Stimulated activated CD8-positive, alpha-beta memory T cell treated with anti-CD3 and anti-CD28 coated beads, Interleukin-12 subunit alpha, Interleukin-12 subunit beta, amount 100 ng/mL, for 24 hours (primary cell): ENCODE data around the gene RSRC1.

Source experiments
- DNase-seq: peaks from one replicate; pipeline ENCODE4 v3.0.0-alpha.2; 2020; ENCODE audit errors: extremely low read depth

RSRC1 gene

DNA sequence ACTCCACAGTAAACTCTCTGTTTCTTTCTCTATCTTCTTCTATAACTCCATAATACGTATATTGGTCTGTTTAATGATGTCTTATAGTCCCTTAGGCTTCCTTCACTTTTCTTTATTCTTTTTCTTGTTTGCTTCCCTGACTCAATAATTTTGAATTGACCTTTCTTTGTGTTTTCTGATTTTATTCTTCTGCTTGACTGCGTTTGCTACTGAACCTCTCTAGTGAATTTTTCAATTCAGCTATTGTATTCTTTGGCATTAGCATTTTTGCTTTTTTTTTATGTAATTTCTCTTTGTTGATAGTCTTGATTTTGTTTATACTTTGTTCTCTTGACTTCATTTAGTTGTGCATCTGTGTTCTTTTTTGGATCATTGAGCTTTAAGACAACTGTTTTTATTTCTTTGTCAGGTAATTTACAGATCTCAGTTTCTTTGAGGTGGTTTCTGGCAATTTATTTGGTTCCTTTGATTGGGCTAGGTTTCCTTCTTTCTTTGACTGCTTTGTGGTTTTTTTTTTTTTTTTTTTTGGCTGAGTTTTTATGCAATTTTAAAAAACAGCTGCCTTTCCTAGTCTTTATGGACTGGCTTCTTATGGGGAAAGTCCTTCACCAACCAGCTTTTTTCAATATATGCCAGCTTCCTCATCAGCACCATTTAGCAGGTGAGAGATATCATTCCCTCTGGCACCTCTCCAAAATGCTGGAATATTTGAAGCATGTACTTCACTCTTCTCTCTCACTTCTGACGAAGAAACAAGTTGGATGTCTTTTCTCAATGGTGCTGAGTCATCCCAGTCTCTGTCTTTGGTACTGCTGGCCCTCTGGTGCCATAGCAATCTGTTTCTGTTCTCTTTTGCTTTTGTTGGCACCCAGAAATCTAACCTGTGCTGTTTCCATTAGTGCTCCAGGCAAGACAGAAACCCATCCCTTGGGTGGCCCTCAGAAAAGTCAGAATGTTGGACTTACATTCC is 17.6 kb downstream of the RSRC1 start:
- DNase-seq, result no peak

DNA sequence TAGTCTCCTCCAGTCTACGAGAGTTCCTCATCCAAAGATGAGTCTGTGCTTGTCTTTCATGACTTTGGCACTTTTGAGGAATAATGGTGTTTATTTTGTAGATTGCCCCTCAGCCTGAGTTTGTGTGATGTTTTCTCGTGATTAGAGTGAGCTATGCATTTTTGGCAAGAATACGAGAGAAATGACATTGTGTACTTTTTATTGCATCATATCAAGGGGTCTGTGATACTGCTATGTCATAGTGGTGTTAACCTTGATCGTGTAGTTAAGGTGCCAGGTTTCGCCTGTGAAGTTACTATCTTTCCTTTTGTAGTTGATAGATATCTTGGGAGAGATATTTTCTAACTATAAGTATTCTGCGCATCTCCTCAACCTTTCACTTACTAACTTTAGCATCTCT is 18.9 kb downstream of the RSRC1 start:
- DNase-seq, result no peak

DNA sequence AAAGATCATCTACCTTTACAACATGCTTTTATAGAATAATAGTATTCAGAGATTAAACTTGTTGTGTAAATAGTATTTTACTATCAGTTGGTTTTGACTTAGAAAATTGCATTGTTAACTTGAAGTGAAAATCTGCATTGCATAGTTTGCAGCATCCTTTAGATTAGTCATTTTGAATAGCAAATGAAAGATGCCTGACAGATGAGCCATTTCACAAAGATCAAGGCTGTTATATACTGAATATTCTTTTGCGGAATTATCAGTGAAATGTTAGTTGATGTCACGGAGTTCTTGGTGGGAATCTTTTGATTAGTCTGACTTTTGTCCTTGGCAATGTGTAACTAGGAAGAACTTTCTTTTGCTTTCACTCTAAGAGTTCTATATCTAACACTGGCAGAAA is 24.5 kb downstream of the RSRC1 start:
- DNase-seq, result no peak

DNA sequence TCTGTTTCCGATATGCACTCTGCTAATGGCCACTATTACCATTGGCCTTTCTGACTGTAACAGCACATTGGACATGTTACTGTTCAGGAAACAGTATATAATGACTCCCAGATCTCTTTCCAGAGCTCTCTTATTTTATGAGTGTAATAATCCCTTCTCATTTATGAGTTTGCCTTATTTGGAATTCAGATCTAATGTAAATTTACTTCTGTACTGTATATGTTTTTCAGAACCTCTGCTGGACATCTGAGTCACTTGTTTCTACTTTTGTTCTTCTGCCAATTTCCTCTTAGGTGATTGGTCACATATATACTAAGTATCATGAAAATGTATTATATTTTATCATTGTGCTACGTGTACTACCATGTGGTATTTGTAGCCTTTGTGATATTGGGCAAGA is 30.5 kb downstream of the RSRC1 start:
- DNase-seq, result no peak

DNA sequence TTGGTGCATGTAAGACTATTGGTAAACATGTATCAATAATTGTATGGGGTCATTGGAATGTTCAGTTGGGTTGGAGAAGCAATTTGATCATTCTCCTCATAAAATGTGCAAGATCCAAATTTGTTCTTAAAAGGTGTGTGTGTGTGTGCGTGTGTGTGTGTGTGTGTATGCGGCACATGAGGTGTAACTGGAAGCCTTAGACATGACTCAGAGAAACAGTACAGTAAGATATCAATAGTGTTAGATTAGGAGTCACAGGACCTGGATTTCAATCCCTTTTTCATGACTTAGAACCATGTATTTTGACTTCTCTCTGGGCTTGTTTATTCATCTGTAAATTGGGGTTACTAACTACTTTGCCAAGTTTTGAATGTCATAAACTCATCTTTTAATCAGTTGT is 38.3 kb downstream of the RSRC1 start:
- no peak for DNase-seq

DNA sequence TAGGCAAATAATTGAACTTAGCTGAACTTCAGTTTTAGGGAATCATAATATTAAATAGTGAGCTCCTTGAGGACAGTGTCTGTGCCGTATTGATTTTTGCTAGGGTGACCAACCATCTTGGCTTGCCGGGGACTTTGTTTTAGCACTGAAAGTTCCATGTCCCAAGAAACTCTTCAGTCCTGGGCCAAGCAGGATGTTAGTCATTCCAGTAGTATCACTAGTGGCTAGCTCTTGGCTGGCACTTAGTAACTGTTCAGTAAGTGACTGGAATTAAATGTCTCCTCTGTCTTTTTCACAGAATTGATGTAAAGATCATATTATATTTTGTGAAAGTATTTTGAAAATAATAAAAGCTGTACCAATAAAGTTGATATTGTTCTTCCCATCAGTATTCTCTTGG is 42.3 kb downstream of the RSRC1 start:
- DNase-seq, result no peak

DNA sequence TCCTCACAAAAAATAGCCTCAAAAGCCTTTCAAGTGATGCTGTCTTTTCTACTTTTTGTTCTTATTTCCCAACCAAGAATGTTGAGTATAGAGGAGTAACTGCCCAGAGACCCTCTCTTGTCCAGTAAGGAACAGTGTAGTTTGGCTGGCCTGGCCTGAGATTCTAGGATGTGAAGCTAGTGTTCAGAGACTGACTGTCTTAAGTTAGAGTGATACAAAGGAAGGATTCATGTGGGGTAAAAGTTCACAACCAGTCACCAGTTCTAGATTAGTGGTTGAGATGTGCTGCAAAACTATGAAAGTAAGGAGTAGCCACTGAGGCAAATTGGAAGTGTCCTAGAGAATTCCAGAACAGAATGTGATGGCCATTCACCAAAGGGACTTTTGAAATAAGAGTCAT is 49.1 kb downstream of the RSRC1 start:
- DNase-seq, result no peak

DNA sequence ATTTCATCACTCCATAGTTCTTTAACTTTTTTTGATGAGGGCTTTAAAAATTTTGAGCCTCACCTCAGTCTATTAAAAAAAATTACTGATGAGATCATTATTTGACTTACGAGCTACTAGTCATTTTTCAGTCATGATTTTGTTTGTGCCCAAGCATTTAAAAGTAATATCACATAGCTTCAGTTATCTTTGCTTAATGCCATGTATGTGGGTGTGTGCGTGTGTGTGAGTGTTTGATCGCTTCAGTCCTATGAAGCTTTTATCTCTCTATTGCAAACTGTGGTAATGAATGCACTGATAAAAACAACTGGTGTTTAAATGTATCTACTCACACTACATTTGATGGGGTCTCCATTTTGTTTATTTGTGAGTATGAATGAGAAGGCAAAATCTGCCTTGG is 49.8 kb downstream of the RSRC1 start:
- no peak for DNase-seq

DNA sequence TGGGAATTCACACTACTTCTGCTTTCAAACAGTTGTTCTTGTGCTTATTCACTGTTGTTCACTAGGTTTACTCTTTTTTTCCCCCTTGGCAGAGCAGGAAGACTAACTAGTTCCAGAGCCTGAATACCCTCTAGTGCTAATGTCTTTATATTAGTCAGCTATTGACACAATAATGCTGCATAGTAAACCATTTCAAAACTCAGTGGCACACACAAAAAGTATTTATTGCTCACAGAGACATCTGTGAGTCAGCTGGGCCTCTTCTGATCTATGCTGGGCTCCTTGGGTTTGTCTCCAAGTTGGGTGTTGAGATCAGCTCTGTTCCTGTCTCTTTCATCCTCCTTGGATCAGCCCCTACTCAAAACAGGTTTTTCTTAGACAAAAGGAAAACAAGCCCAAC is 51.1 kb downstream of the RSRC1 start:
- DNase-seq, result no peak

DNA sequence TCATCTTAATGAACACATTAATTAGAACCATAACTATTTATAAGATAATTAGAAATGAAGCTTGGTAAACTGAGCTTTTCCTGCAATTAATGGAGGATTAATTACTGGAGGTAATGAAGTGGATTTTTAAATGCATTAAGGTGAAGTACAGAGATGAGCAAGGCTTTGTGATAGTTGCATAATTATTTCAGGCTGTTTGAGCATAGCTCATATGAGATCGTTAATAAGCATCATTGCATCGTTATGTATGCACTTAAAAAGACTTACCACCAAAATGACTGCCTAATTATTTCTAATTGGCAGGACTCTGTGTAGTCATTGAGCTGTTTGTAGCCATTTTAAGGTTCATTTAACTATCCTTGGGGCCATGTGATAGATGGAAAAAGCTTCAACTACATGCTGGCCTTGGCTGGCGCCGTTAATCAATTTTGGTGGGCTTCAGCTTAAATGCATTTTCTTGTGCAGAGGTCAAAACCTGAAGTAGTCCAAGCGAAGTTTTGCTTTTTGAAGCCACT is 55.3 kb downstream of the RSRC1 start:
- no peak for DNase-seq

DNA sequence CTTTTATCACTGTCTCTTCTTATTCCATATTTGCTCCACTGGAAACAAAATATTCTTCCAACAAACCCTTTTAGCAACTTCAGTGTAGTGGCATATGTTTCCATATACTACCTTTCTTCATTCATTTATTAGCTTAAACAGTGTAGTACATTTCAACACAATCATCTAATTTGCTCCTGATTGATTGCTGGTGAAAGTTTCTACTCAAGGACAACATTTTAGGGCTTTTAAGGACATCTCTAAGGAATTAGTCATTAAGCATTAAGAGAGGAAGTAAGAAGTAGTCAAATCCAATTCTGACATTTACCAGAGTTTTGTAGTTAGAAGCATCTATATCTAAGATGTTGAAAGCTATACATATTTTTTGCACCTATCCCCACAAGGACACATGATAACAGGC is 55.8 kb downstream of the RSRC1 start:
- DNase-seq, result no peak

DNA sequence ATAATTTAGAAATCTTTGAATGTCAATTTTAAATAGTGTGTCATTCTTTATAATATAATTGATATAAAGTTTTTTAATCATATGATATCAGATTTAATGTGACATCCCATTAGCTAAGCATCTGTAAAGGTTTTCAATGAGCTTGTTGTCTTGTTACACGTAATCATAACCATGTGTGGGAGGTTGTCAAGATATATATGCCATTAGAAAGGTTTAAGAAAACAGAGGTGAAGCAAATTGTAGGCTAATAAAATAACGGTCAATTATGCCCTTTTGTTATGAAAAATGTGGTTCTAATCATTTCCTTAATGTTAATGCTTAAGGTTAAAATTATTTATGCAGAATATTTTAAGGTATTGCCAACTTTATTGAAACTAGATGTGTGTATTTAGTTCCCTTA is 56.3 kb downstream of the RSRC1 start:
- DNase-seq, result no peak

DNA sequence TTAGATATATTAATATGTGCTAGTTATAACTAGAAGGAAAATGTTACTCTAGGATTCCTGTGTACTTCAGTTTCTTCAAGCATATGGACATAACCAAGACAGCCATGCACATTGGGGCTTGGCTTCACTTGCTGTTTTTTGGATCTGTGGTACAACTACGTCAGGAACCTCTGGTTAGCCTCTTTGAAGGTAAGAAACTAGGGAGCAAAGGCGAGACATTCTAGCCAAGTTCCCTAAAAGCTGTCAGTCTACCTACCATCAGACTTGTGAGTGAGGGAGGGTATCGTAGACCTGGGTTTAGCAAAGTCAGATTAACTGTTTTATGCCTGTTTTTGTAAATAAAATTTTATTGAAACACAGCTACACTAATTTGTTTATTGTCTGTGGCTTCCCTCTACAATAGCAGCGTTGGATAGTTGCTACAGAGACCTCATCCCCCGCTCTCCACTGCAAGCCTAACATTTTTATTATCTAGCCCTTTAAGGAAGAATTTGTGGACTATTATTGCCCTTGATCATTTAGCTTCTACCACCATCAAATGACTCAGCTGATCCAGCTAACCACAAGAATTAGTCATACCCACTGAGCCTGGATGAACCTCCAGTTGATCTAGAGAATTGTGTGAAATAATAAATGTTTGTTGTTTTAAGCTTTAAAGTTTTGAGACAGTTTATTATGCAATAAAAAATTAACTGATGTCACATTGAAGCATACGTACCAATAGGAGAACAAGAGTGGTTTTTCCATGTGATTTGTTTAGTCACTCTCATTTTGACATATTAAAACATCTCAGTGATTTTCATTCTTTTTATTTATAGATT is 58.1 kb downstream of the RSRC1 start:
- no peak for DNase-seq

DNA sequence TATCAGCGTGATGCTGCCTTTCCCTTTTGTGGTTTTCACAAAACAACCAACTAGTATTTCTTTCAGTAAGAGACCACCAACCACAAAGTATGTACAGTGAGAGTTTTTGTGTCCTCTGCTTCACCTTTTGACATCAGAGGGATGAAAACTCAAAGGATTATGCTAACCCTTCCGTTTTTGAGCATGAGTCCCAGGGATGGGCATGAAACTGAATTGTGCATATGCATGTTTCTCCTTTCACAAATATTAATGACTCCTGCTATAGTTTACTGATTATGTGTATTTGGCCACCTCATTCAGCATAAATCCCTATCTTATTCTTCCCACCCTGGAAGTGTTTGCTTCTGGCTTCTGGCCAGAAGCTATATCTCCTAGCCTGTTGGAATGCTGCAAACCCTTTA is 59.2 kb downstream of the RSRC1 start:
- no peak for DNase-seq

DNA sequence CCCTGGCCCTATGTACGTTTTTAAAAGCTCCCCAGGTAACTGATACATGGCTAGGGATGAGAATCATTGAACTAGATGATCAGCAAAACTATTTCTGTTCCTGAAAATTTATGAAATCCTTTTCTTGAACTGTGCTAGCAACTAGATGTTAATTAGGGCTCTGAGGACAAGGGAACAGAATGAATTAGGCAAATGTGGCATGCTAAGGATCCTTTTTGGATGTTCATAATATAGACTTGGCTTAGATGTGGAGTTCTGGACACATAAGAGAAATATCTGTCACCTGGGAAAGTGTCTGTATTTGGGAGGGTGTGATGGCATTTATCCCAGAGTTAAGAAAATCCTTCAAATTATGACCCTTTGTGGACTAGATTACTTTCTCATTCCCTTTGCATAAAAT is 71.2 kb downstream of the RSRC1 start:
- no peak for DNase-seq

DNA sequence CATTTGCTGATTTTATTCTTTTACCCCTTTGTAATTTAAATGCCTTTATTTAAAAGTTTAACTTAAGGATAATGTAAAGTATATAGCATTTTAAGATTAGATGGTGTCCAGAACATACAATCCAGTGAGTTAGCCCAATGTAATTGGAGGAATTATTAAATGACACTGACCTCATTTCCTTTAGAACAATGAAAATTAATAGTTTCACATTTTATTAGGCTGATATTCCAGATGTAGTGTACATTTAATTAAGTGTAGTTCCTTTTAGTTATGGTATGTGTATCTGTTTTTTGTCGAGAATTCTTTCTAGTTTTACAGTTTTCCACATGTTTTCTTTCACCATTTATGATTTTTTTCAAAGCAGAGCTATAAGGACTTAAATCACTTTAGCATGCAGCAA is 75.8 kb downstream of the RSRC1 start:
- no peak for DNase-seq

DNA sequence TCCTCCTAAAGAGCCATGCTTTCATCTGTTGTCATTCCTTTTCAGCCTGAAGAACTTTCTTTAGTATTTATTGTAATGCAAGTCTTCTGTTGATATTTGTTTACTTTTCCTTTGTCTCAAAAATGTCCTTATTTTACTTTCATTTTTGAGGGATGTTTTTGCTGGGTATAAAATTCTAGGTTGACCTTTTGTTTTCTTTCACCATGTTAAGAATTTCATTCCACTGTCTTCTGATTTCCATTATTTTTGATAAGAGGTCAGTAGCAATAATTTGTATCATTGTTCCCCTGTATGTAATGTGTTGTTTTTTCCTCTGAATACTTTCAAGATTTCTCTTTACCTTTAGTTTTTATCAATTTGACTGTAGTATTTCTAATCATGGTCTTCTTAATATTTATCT is 91.1 kb downstream of the RSRC1 start:
- DNase-seq, result no peak

DNA sequence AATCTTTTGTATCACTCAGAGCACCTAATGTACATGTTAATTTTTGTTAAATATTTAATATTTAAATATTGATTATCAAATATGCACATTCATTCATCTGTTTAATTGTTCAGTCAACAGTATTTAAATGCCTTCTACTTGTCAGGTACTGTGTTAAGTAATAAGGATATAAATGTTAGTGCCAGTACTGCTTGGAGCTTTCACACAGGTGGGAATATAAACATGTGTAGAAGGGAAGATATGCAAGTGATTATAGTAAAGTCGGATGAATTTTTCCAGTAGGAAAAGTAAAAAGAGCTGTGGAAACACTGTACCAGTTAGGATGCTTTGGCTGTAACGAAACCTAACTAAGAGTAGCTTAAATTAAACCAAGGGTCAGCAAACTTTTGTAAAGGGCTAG is 95.4 kb downstream of the RSRC1 start:
- DNase-seq, result no peak

DNA sequence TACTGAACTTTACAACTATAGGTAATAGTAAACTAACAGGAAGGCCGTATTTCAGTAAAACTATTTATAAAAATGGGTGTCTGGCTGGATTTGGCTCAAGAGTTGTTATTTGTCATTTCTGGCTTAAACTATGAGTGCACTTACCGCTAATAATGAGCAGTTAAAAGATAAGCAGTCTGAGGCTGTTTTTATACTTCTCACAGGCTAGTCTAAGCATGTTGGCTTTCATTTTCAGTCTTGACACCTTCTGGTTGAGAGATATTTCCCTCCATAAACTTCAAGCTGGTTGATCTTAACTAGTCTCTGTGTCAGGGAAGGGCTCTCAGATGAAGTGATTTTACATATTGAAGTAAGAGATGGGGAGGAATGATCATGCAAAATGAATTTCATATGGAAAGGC is 96.1 kb downstream of the RSRC1 start:
- DNase-seq, result no peak

DNA sequence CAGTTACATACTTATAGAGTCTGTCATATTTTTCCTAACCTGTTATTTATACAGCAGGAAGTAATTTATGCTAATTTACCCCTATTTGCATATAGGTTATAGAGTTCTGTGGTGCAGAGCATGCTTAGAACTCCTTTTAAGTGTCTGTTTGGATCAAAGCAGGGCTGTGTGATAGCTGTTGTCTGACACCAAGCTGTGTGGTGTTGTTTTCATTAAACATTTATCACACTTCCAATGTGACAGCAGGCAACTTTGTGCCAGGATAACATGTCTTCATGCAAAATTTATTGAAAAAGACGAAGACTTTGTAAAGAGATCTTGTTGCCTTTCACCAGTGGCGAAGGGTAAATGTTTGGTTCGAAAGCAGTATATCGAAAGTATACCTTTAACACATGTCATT is 100.2 kb downstream of the RSRC1 start:
- no peak for DNase-seq

DNA sequence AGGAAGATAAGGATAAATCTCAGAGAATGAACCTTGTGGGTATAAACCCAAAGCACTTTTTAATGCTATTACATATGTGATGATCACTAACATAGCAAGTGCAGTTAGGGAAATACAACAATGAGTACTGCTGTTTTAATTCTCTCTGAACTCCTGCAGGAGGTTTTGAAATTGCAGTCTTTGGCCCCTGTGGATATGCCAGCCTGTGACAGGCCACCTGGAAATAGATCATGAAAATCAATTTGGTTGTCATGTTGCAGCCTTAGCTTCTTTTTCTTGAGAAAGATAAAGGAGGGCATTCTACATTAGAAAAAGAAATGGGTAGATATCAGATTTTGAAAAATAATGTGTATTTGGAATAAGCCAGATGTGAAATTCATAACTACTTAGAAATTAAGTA is 103.6 kb downstream of the RSRC1 start:
- no peak for DNase-seq

DNA sequence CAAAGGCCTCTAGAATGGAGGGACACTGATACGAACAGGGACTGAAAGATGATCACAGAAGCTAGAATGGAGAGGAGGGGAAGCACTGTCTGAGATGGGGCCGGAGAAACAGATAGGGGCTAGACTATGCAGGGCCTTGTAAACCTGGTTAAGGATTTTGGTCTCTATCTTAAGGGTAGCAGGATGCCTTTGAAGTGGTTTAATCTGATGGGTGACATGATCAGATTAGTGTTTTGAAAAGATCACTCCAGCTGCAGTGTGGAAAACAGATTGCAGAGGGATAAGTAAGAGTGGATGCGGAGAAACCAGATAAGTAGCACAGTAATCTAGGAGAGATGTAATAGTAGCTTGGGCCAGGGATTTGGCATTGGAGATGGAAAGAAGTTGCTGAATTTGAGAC is 108.1 kb downstream of the RSRC1 start:
- no peak for DNase-seq

DNA sequence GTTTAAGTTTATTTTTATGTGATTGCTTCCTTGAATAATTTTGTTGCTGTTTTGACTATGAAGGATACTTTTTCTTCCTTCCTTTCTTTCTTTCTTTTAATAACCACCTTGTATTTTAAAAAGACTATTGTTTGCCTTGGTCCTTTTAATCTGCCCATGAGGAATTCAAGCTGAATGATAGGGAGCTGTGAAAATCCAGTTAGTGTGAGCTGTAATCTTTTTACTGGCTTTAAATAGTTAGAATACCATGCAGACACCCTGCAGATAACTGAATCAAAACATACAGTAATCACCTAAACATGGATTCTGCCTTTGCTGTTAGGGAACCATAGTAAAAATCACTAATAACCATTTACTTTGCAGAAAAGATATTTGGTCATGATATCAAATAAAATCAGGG is 110.7 kb downstream of the RSRC1 start:
- no peak for DNase-seq
